ENCODE results near the gene MRTFB.

Gene MRTFB

DNA sequence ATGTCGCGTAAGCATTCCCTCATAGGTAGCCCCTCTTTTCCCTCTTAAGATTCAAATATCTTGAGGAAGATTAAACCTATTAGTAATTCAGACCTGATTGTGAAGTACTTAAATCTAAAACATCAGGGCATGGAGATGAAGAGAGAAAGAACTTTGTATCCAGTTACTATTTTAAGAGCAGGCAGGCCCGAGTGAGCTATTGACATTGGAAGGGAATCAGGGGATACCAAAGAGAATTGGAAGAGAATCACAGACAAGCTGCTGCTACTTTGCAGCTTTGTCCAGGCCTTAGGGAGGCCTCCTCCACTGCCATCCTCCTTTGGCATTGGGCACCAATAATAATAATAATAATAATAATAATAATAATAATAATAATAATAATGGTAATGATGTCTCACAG is 170.5 kb downstream of the MRTFB start:
- H3K4me3 ChIP-seq (ENCODE audit: control insufficient read depth, low read depth, low read length): no peak overlapping the region
- no peak for DNase-seq (ENCODE audit: low read depth)
- no peak for TF ChIP-seq CTCF (IDR thresholded peaks at IDR 0.05; ENCODE audit: control insufficient read depth, insufficient read depth, low read depth, low read length, missing control alignments)

DNA sequence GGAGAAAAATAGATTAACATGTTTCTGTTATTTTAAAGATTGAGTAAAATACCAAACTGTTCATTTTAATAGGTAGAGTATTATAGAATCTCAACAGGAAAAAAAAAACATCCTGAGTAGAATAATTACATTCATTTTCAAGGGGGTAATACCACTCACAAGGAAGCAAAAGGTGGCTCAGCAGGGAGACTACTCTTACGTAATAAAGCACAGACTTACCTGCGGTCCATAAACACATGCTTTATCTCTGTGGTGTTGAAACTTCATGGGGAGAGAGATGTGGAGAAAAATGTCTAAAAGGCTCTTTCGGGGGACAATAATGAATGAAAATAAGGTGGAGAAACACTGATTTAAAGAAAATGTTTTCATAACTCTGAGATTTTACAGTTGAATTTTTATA is 171.7 kb downstream of the MRTFB start:
- H3K4me3 ChIP-seq (ENCODE audit: control insufficient read depth, low read depth, low read length): no peak overlapping the region
- DNase-seq (ENCODE audit: low read depth): no peak
- no peak for TF ChIP-seq CTCF (IDR thresholded peaks at IDR 0.05; ENCODE audit: control insufficient read depth, insufficient read depth, low read depth, low read length, missing control alignments)

- no peak for TF ChIP-seq CTCF (IDR thresholded peaks at IDR 0.05; ENCODE audit: control insufficient read depth, insufficient read depth, low read depth, low read length, missing control alignments)
- peak; percentile 40 for DNase-seq (ENCODE audit: low read depth)
- H3K4me3 ChIP-seq (ENCODE audit: control insufficient read depth, low read depth, low read length): no peak overlapping the region
These were observed 173.3 kb downstream of the MRTFB start for GRCh38 chr16:14244196-14245010.

DNA sequence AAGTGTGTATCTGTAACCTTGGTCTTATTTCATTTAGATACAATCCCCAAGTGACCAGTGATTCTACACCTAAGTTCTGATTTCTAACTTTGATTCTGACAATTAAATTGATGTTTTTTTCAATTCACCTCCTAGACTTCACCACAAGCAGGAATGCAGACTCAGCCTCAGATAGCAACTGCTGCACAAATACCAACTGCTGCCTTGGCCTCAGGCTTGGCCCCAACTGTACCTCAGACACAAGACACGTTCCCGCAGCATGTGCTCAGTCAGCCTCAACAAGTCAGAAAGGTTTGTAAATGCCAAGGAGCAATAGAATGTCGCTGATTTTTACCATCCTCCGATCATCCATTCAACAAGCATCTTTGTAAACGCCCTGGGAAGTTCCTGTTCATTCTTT is 177.7 kb downstream of the MRTFB start:
- H3K4me3 ChIP-seq (ENCODE audit: control insufficient read depth, low read depth, low read length): no peak overlapping the region
- TF ChIP-seq CTCF (IDR thresholded peaks at IDR 0.05; ENCODE audit: control insufficient read depth, insufficient read depth, low read depth, low read length, missing control alignments): no peak
- DNase-seq (ENCODE audit: low read depth): no peak

DNA sequence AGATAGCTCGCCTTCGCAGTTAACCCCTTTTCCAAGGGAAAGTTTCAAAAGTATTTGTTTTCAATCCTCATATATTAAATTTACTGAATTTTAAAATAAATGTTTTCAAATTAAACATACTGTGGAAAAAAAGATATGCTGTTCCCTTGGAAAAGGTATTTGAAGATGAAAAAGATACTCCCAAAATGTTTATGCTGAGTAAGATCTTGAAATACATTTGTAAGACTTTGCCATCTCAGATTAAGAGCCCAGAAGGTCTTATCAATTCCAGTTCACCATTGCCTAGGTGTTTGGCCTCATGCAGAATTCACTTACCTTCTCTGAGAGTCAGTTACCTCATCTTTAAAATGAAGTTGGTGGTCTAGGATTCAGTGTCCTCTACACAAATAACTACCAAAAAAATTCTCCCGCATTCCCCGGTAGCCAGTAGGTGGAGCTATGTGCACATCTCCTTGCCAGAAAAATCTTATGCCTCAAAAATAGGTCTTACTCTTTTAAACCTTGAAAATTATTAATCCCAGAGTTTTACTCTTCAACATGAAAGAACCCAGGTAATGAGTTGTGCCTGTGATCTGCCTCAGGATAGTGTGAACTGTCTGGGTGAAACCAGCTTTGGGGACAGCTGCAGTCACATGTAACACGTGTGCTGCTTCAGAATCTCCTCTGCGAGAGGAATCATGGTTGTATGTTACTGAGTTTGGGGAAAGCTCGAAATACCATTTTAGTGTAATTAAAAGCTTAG is 178.3 kb downstream of the MRTFB start:
- no peak overlapping the region for H3K4me3 ChIP-seq (ENCODE audit: control insufficient read depth, low read depth, low read length)
- no peak for DNase-seq (ENCODE audit: low read depth)
- peak; percentile 84 for TF ChIP-seq CTCF (IDR thresholded peaks at IDR 0.05; ENCODE audit: control insufficient read depth, insufficient read depth, low read depth, low read length, missing control alignments)

DNA sequence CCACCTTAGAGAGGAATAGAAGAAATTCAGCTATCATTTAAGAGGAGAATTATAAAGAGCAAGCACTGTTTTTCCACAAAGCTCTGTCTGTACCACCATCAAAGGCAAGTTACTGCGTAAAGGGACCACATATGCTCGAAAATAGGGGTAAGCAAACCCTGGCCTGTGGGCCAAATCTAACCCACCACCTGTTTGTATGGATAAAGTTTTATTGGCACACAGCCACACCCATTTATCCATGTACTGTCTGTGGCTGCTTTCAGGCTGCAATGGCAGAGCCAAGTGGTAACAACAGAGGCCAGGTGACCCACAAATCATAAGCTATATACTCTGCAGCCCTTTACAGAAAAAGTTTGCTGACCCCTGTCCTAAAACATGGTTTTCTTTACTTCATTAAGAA is 180.3 kb downstream of the MRTFB start:
- no peak for TF ChIP-seq CTCF (IDR thresholded peaks at IDR 0.05; ENCODE audit: control insufficient read depth, insufficient read depth, low read depth, low read length, missing control alignments)
- no peak for DNase-seq (ENCODE audit: low read depth)
- no peak overlapping the region for H3K4me3 ChIP-seq (ENCODE audit: control insufficient read depth, low read depth, low read length)
